GM12878 (cell line): ENCODE data around the gene EYA2. TPM values are rescaled to one million over a fixed set of nuclear protein-coding genes. Genes with fewer than 3 reads are reported as not detected.

Experiments
- ATAC-seq: fragments of 200-7000 bp; cut with Tn5 transposase; 3 replicates; pipeline ENCODE4 v1.9.1; 2020; ENCODE audit warnings: mild to moderate bottlenecking, moderate library complexity
- BruUV-seq: library from RNA; stranded (reverse); fragments of 400-500 nt; replicated peaks from 2 replicates; lab custom pipeline; 2021; lab: Mats Ljungman, UMichigan
- CTCF ChIA-PET: fragments of 300-600 bp; sonication (Branson Sonifier 250); formaldehyde crosslinking; extraction: SDS; loops from one replicate; lab custom pipeline; 2021; ENCODE audit warnings: inconsistent platforms; lab: Yijun Ruan, JAX
- POLR2A ChIA-PET: fragments of 350-600 bp; formaldehyde crosslinking; extraction: SDS; loops from one replicate; lab custom pipeline; 2021; ENCODE audit warnings: inconsistent platforms; lab: Charles Lee
- RAD21 ChIA-PET: fragments of 300-600 bp; sonication (Branson Sonifier 250); formaldehyde crosslinking; loops from one replicate; lab custom pipeline; 2023; ENCODE audit warnings: antibody characterized with exemption; ENCODE audit not compliant: unreplicated experiment; lab: Charles Lee
- SMC1A ChIA-PET: fragments of 300-600 bp; sonication (Branson Sonifier 250); formaldehyde crosslinking; loops from one replicate; lab custom pipeline; 2023; ENCODE audit not compliant: unreplicated experiment, uncharacterized antibody; lab: Charles Lee
- DNase-seq: peaks from one replicate; pipeline ENCODE4 v3.0.0-alpha.2; 2011; ENCODE audit warnings: low read depth, low spot score
- FAIRE-seq: peaks from 3 replicates; lab custom pipeline; 2011; peaks lifted over from hg19 to GRCh38; lab: Jason Lieb, UNC
- H2AFZ ChIP-seq: 2 replicates; pipeline ENCODE4 v1.6.0; 2011; ENCODE audit warnings: low read depth, low read length, control low read depth; ENCODE audit not compliant: control insufficient read depth
- H3K27ac ChIP-seq: 2 replicates; pipeline ENCODE4 v1.5.1; 2011; ENCODE audit warnings: control low read depth; ENCODE audit not compliant: control insufficient read depth, insufficient read depth
- H3K27me3 ChIP-seq, 2 experiments: replicated peaks in 1 of 2; 2 replicates each; pipeline versions ENCODE4 v1.6.0 to v1.6.1; 2011; ENCODE audit warnings: low read length in 1 of 2; ENCODE audit not compliant: control insufficient read depth in 2 of 2, insufficient read depth in 2 of 2
- H3K36me3 ChIP-seq, 2 experiments: 2 replicates each; pipeline ENCODE4 v1.5.1; 2011; ENCODE audit warnings: low read length in 1 of 2; ENCODE audit not compliant: control insufficient read depth in 2 of 2, insufficient read depth in 2 of 2
- H3K4me1 ChIP-seq: 2 replicates; pipeline ENCODE4 v1.6.1; 2011; ENCODE audit warnings: mild to moderate bottlenecking, low read length, moderate library complexity, mixed read lengths; ENCODE audit not compliant: control insufficient read depth, insufficient read depth
- H3K4me2 ChIP-seq: 2 replicates; pipeline ENCODE4 v1.6.0; 2011; ENCODE audit warnings: control low read depth; ENCODE audit not compliant: control insufficient read depth, insufficient read depth
- H3K4me3 ChIP-seq: fragments of 200-600 bp; sonication (generic); 2 replicates; pipeline ENCODE4 v1.5.1; 2016
- H3K79me2 ChIP-seq: 2 replicates; pipeline ENCODE4 v1.6.0; 2011; ENCODE audit warnings: low read length; ENCODE audit not compliant: control insufficient read depth, insufficient read depth
- H3K9ac ChIP-seq: 2 replicates; pipeline ENCODE4 v1.8.0; 2011; ENCODE audit warnings: low read length, control low read depth, mixed read lengths; ENCODE audit not compliant: control insufficient read depth, insufficient read depth
- H3K9me3 ChIP-seq: replicated peaks from 3 replicates; pipeline ENCODE4 v1.5.1; 2011; ENCODE audit warnings: mild to moderate bottlenecking, low read length; ENCODE audit not compliant: control insufficient read depth, insufficient read depth
- H4K20me1 ChIP-seq: 2 replicates; pipeline ENCODE4 v1.6.0; 2011; ENCODE audit not compliant: control insufficient read depth, insufficient read depth
- ETV6 ChIP-seq, 2 experiments: fragments of 450-650 bp in 1 of 2; IDR thresholded peaks in 1 of 2; conservative IDR thresholded peaks in 1 of 2; 2 replicates each; pipeline ENCODE4 v1.6.1; 2014; ENCODE audit warnings: antibody characterized with exemption in 1 of 2, borderline replicate concordance in 1 of 2, low read depth in 1 of 2, mild to moderate bottlenecking in 1 of 2, moderate library complexity in 1 of 2
- FOS ChIP-seq: IDR thresholded peaks from 3 replicates; pipeline ENCODE4 v1.6.1; 2011; ENCODE audit warnings: borderline replicate concordance; ENCODE audit not compliant: insufficient read length; ENCODE audit errors: extremely low read depth
- IKZF2 ChIP-seq, 2 experiments: fragments of 450-650 bp; IDR thresholded peaks; 2 replicates each; pipeline ENCODE4 v1.6.1; 2017; ENCODE audit warnings: mild to moderate bottlenecking in 2 of 2, moderate library complexity in 2 of 2
- RELA ChIP-seq: fragments of 450-650 bp; IDR thresholded peaks from 2 replicates; pipeline ENCODE4 v1.8.0; 2014; ENCODE audit warnings: borderline replicate concordance; ENCODE audit not compliant: partially characterized antibody
- RUNX3 ChIP-seq: IDR thresholded peaks from 2 replicates; pipeline ENCODE4 v1.6.1; 2012; ENCODE audit warnings: low read length, inconsistent platforms
- SMARCA5 ChIP-seq: fragments of 450-650 bp; IDR thresholded peaks from 2 replicates; pipeline ENCODE4 v1.6.1; 2017; ENCODE audit warnings: mild to moderate bottlenecking
- TAF1 ChIP-seq: IDR thresholded peaks from 2 replicates; pipeline ENCODE4 v1.6.1; 2011; ENCODE audit warnings: mild to moderate bottlenecking, low read depth, low read length, borderline replicate concordance
- WGBS: methylation state at CpG from one replicate; pipeline ENCODE4 v1.1.6; 2016; ENCODE audit warnings: low lambda C conversion rate; ENCODE audit not compliant: insufficient replicate concordance, insufficient coverage; ENCODE audit errors: missing lambda C conversion rate; 5-methylcytosine and 5-hydroxymethylcytosine counted together
- in situ Hi-C: fragments of 300-500 bp; cut with MboI; formaldehyde crosslinking; loops from 9 replicates; pipeline ENCODE4 v1.14.3; 2018; ENCODE audit warnings: mixed read lengths
- intact Hi-C: fragments of 100-400 bp; cut with micrococcal nuclease; formaldehyde crosslinking; loops from one replicate; pipeline ENCODE4 v1.14.2; 2022; ENCODE audit not compliant: unreplicated experiment
- polyA plus RNA-seq, 11 experiments: library from polyadenylated mRNA; depleted of rRNA in 4 of 11; unstranded in 6 of 11; stranded (reverse) in 5 of 11; fragments of >200 nt; fragmentation: Nextera tagmentation in 4 of 11; fragmentation: Illumina TruSeq in 1 of 11; extraction: Ambion mirVana in 4 of 11; extraction: Trizol in 1 of 11; gene quantifications; 1 replicate in 1 of 11; 2 replicates in 10 of 11; pipeline versions ENCODE4 v1.2.1 to v1.2.3, GENCODE V29; 2011 to 2016; ENCODE audit warnings: inconsistent platforms in 2 of 11, missing spikeins in 2 of 11, low read depth in 1 of 11
- total RNA-seq, 4 experiments: library from RNA; depleted of rRNA in 3 of 4; stranded (reverse); fragments of >200 nt in 3 of 4; fragmentation: Illumina TruSeq in 1 of 4; extraction: Trizol in 1 of 4; gene quantifications; 2 replicates each; pipeline versions ENCODE4 v1.2.1 to v1.2.3, GENCODE V29; 2013 to 2021
- TF ChIP-seq, protein P1 (sequence below): IDR thresholded peaks from 2 replicates; pipeline ENCODE4 v1.6.1; 2011; ENCODE audit warnings: low read depth, low read length, improper control_type of control experiment, borderline replicate concordance
- TF ChIP-seq, protein P2 (sequence below): IDR thresholded peaks from 2 replicates; pipeline ENCODE4 v1.6.1; 2011; ENCODE audit warnings: mild to moderate bottlenecking, low read depth, low read length, moderate library complexity; ENCODE audit not compliant: insufficient replicate concordance

The EYA2 gene
- total and polyA plus RNA-seq, 10 of the 15 experiments (the other 5 are each of a cell fraction or from before 2014, with no cell fraction given), result 0.20 TPM; not detected in 9

DNA sequence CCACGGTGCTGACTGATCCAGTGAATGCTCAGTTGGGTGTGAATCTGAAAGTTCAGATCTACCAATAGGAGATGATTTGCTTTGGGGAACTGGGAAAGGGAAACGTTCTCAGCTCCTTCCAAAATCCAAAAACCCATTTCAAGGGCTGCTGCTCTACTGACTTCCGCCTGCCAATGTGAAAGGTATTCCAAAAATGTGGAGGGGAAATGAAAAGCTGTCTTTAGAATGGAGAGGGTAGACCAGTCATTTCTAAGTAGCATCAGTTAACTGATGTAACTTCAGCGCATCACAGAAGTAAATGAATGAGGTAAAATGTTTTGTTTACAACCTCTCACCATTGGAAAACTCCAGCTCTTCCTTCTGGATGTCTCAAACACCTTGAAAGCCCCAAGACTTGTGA, 19.6 kb upstream of the EYA2 start:
- ChIA-PET POLR2A (interaction anchor here (0.6 kb wide), 1 partner anchor 932 kb away, joined by 3 read pairs; no protein-coding TSS in a partner anchor), RAD21 (no interaction called here)
- Histone ChIP-seq H4K20me1 (no peaks in the 10 kb centered on the region), H3K36me3 (no peaks in the 10 kb centered on the region), H2AFZ (no peak overlapping the region), H3K4me3 (no peak overlapping the region), H3K4me2 (no peak overlapping the region)
- ATAC-seq (no peak), FAIRE-seq (no peak), DNase-seq (no peak)
- WGBS, result 56% methylated on average over 4 of the region's 4 CpGs
- no peak for TF ChIP-seq IKZF2 (IDR thresholded peaks at IDR 0.05)
- no peak for TF ChIP-seq FOS
- TF ChIP-seq ETV6 (conservative IDR thresholded peaks at IDR 0.05 in 1 of 2, IDR thresholded peaks at IDR 0.05 in 1 of 2; ENCODE audit: borderline replicate concordance in 1 of 2, low read depth in 1 of 2), result no peak
- no peak for TF ChIP-seq RELA
- TF ChIP-seq, protein P1, sequence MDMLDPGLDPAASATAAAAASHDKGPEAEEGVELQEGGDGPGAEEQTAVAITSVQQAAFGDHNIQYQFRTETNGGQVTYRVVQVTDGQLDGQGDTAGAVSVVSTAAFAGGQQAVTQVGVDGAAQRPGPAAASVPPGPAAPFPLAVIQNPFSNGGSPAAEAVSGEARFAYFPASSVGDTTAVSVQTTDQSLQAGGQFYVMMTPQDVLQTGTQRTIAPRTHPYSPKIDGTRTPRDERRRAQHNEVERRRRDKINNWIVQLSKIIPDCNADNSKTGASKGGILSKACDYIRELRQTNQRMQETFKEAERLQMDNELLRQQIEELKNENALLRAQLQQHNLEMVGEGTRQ, result no peak
- no peak for TF ChIP-seq TAF1
- TF ChIP-seq, protein P2, sequence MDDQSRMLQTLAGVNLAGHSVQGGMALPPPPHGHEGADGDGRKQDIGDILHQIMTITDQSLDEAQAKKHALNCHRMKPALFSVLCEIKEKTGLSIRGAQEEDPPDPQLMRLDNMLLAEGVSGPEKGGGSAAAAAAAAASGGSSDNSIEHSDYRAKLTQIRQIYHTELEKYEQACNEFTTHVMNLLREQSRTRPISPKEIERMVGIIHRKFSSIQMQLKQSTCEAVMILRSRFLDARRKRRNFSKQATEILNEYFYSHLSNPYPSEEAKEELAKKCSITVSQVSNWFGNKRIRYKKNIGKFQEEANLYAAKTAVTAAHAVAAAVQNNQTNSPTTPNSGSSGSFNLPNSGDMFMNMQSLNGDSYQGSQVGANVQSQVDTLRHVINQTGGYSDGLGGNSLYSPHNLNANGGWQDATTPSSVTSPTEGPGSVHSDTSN, result no peak
- TF ChIP-seq SMARCA5, result no peak
- no peak for TF ChIP-seq RUNX3
- TF ChIP-seq, all 136 proteins: peak for 0
- Histone ChIP-seq H3K27ac (no peak overlapping the region), H3K4me1 (no peaks in the 10 kb centered on the region), H3K27me3 (no peaks in the 10 kb centered on the region), H3K79me2 (no peaks in the 10 kb centered on the region), H3K9me3 (no peaks in the 10 kb centered on the region), H3K9ac (no peak overlapping the region)
- in situ Hi-C loops (no loop called here), intact Hi-C loops (no loop called here)
- ChIA-PET CTCF (no interaction called here), SMC1A (interaction anchor here (0.8 kb wide), 1 partner anchor 18 kb away, joined by 3 read pairs; no protein-coding TSS in a partner anchor)
- no TSS peak for BruUV-seq
